Measurements from ENCODE around the gene FUCA1.

Gene FUCA1

DNA sequence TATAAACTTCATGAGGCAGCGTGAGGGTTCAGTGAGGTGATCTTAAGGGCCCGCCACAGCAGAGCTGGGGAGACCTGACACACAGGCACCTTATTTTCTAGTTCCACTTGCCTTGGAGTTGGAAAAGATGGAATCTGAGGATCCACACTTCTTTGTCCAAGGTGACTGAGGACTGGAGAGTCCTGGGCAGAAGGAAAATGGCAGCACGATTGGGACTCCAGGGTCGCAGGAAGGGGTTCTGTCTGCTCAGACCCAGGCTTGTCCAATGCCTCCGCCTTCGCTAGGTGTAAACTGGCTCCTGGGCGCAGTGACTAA lies 68.9 kb downstream of the FUCA1 start:
- H3K9ac ChIP-seq (ENCODE audit: low read depth, low read length) = peak overlapping the region; percentile 75; the same call in 1 of the 2 replicates
- peaks cover 37% of the 10 kb centered on the region for H3K36me3 ChIP-seq (ENCODE audit: insufficient read depth, low read depth, low read length)
- no peak overlapping the region for H3K27ac ChIP-seq (ENCODE audit: low read length)
- H3K9me3 ChIP-seq (ENCODE audit: insufficient read depth, low read depth, low read length) = no peaks in the 10 kb centered on the region
- H3K4me1 ChIP-seq (ENCODE audit: insufficient read depth, low read length) = peaks cover 7% of the 10 kb centered on the region; the same call in 1 of the 2 replicates
- H3K4me3 ChIP-seq (ENCODE audit: low read length) = peak overlapping the region; percentile 73
- H3K27me3 ChIP-seq (ENCODE audit: insufficient read depth, low read length) = peaks cover 16% of the 10 kb centered on the region

DNA sequence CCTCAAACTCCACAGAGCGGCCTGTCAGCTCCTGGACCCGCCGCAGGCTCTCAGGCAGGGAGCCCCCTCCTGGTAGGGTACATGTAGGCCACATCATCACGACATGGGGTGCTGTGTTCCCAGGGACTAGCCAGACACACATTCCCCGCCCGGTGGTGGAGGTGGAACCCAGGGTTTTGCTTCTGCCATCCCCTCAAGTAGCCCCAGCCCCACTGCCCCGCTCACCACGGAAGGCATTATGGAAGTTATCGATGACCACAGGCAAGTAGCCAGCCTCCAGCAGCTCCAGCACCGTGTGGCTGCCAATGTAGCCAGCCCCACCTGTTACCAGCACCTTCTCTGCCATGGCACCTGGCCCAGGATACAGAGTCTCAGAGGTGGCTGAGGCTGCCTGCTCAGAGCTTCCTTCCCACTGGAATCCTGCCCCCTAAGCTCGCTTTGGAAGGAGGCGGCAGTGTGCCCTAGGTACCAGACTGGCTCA lies 69.4 kb downstream of the FUCA1 start:
- Histone ChIP-seq H3K9ac (ENCODE audit: low read depth, low read length) (no peak overlapping the region), H3K4me3 (ENCODE audit: low read length) (peak overlapping the region; percentile 73), H3K4me1 (ENCODE audit: insufficient read depth, low read length) (peaks cover 7% of the 10 kb centered on the region; the same call in 1 of the 2 replicates), H3K36me3 (ENCODE audit: insufficient read depth, low read depth, low read length) (peaks cover 39% of the 10 kb centered on the region), H3K9me3 (ENCODE audit: insufficient read depth, low read depth, low read length) (no peaks in the 10 kb centered on the region), H3K27me3 (ENCODE audit: insufficient read depth, low read length) (peaks cover 16% of the 10 kb centered on the region), H3K27ac (ENCODE audit: low read length) (no peak overlapping the region)

DNA sequence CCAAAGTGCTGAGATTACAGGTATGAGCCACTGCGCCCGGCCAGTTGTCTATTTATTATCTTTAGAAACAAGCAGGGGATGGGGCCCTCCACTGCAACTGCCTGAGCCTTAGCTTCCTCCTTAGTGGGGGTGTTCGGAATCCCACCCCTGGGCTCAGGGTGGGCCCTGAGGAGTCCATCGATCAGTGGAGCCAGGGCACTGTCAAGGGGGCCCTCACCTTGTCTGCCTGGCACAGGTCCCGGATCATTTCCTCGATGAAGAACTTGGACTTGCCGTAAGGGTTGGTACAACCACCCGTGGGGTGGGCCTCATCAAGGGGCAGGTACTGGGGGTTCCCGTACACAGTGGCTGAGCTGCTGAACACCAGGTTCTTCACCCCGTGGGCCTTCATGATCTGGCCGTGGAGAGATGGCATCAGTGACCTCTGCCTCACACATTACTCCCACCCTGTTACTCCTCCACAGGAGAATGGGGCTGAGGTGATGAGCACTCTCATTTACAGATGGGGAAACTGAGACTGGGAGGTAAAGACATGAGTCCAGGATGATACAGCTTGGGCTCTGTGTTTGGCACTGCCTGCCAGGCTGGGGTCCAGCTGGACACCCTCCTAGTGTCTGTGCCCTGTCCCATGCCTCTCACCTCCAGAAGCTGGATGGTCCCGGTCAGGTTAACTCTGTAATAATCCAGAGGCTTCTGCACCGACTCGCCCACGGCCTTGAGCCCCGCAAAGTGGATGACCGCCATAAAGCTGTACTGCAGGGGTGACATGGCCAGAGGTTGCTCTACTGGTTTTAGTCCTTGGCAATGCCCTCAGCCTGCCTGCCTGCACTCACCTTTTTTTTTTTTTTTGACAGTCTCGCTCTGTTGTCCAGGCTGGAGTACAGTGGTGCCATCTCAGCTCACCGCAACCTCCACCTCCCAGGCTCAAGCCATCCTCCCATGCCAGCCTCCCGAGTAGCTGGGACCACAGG lies 70.3 kb downstream of the FUCA1 start:
- Histone ChIP-seq H3K9me3 (ENCODE audit: insufficient read depth, low read depth, low read length) (no peaks in the 10 kb centered on the region), H3K4me1 (ENCODE audit: insufficient read depth, low read length) (peaks cover 7% of the 10 kb centered on the region; the same call in 1 of the 2 replicates), H3K4me3 (ENCODE audit: low read length) (no peak overlapping the region), H3K27ac (ENCODE audit: low read length) (no peak overlapping the region), H3K27me3 (ENCODE audit: insufficient read depth, low read length) (peaks cover 16% of the 10 kb centered on the region), H3K9ac (ENCODE audit: low read depth, low read length) (no peak overlapping the region), H3K36me3 (ENCODE audit: insufficient read depth, low read depth, low read length) (peaks cover 48% of the 10 kb centered on the region)

DNA sequence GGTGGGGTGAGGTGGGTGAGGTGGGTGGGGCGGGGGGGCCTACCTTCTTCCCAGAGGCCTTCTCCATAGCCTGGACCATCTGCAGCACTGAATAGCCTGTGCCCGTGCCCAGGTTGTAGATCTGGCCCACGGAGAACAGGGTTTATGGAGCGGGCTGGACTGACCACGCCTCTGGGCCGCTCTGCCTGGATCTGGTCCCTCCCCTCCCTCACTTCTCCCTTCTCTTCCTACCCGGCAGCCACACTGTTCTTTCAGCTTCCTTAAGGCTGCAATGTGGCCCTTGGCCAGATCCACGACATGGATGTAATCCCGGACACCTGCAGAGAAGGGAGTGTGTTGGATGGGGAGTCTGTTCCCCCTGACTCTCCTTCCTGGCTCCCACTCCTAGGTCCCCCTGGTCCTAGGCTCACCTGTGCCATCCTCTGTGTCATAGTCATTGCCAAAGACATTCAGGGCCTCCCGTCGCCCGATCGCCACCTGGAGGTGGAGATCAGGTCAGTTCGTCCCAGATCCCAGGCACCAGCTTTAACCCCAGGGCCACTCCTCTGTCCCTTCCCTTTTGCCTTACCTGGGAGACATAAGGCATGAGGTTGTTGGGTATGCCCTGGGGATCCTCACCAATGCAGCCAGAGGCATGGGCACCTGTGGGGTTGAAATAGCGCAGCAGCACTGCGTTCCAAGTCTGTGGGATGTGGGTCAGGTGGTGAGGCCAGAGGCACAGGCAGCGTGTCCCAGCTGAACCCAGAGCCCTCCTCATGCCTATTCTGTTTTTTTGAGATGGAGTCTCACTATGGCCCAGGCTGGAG lies 71.4 kb downstream of the FUCA1 start:
- peaks cover 7% of the 10 kb centered on the region; the same call in 1 of the 2 replicates for H3K4me1 ChIP-seq (ENCODE audit: insufficient read depth, low read length)
- H3K27me3 ChIP-seq (ENCODE audit: insufficient read depth, low read length) = peaks cover 8% of the 10 kb centered on the region
- no peak overlapping the region for H3K27ac ChIP-seq (ENCODE audit: low read length)
- H3K9ac ChIP-seq (ENCODE audit: low read depth, low read length) = no peak overlapping the region
- H3K36me3 ChIP-seq (ENCODE audit: insufficient read depth, low read depth, low read length) = peaks cover 48% of the 10 kb centered on the region
- no peaks in the 10 kb centered on the region for H3K9me3 ChIP-seq (ENCODE audit: insufficient read depth, low read depth, low read length)
- no peak overlapping the region for H3K4me3 ChIP-seq (ENCODE audit: low read length)

DNA sequence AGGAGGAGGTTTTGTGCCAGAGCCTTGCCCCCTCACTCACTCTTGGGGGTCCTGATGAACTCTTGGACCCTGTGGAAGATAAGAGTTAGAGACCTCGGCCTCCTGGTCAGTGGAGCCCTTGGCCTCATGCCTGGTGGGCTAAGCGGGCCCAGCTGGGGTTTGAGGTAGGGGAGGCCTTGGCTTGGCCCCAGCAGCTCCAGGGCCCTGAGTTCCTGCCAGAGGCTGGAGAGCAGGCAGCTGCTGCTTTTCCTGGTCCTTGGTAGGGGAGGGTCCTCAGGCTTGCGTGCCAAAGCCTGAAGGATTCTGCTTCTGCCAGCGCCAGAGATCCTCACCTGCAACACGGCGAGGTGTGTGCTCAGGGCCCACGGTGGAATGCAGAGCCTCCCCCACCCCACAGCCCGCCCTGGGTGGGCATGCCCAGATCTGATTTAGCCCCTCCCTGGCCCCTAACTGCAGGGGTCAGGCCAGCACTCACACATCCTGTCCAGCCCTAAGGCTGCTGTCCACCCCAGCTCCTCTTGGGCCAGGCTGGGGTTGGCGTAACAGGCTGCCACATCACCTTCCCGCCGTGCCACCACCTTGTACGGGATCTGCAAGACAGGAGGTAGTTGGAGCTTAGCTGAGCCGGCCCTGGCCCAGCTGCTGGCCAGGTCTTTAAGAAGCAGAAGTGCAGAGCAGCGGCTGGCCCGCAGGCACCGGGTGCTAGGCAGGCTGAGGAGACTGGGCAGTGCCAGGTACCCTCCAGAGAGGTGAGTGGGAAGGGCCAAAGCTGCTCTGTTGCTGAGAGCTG lies 72.2 kb downstream of the FUCA1 start:
- no peaks in the 10 kb centered on the region for H3K9me3 ChIP-seq (ENCODE audit: insufficient read depth, low read depth, low read length)
- peaks cover 48% of the 10 kb centered on the region for H3K36me3 ChIP-seq (ENCODE audit: insufficient read depth, low read depth, low read length)
- no peak overlapping the region for H3K4me3 ChIP-seq (ENCODE audit: low read length)
- H3K4me1 ChIP-seq (ENCODE audit: insufficient read depth, low read length) = peaks cover 7% of the 10 kb centered on the region; the same call in 1 of the 2 replicates
- H3K27ac ChIP-seq (ENCODE audit: low read length) = no peak overlapping the region
- no peaks in the 10 kb centered on the region for H3K27me3 ChIP-seq (ENCODE audit: insufficient read depth, low read length)
- H3K9ac ChIP-seq (ENCODE audit: low read depth, low read length) = no peak overlapping the region

Data from iPS-20b (cell line).